ENCODE results near the gene ZMYND15.
A peak's percentile ranks its signal among the peaks of the same experiment; 100 is the strongest.

- TF ChIP-seq EZH2 (IDR thresholded peaks at IDR 0.05; ENCODE audit: insufficient read depth, poor library complexity, severe bottlenecking) = peak; percentile 38
- TF ChIP-seq EZH2phosphoT487 (IDR thresholded peaks at IDR 0.05; ENCODE audit: insufficient read depth, low read depth) = no peak
Measured at GRCh38 chr17:4738136-4739121, 1.2 kb upstream of the ZMYND15 start.

Measured in GM23248 (cell line).